GM12891 (cell line): ENCODE data around the gene IL2.

Experiments
- POLR2A ChIP-seq: IDR thresholded peaks from 2 replicates; pipeline ENCODE4 v1.6.1; 2011; ENCODE audit warnings: low read depth, low read length, control low read depth
- POLR2AphosphoS5 ChIP-seq: IDR thresholded peaks from 2 replicates; pipeline ENCODE4 v1.6.1; 2011; ENCODE audit warnings: low read depth, low read length, control low read depth
- SPI1 ChIP-seq: IDR thresholded peaks from 2 replicates; pipeline ENCODE4 v1.6.1; 2011; ENCODE audit warnings: low read depth, low read length, control low read depth
- TAF1 ChIP-seq: IDR thresholded peaks from 2 replicates; pipeline ENCODE4 v1.6.1; 2011; ENCODE audit warnings: low read depth, low read length, control low read depth

GRCh38 chr4:122412547-122412946 is 44.0 kb downstream of the IL2 start:
- TF ChIP-seq POLR2A: no peak
- no peak for TF ChIP-seq TAF1
- no peak for TF ChIP-seq POLR2AphosphoS5
- TF ChIP-seq SPI1: peak; percentile 17; the same call in 1 of the 2 replicates
